HG02588 (cell line): ENCODE results near the gene ZNF783.
"Not testable (repeated sequence)": the region's sequence is repeated elsewhere in the genome, so short reads cannot be mapped to it uniquely, and the experiment has no call there.

ENCODE experiments used
- ATAC-seq: cut with Tn5 transposase; IDR thresholded peaks from one replicate; pipeline ENCODE4 v1.9.1; 2021; ENCODE audit warnings: mild to moderate bottlenecking, moderate library complexity; ENCODE audit not compliant: unreplicated experiment

ZNF783 gene

DNA sequence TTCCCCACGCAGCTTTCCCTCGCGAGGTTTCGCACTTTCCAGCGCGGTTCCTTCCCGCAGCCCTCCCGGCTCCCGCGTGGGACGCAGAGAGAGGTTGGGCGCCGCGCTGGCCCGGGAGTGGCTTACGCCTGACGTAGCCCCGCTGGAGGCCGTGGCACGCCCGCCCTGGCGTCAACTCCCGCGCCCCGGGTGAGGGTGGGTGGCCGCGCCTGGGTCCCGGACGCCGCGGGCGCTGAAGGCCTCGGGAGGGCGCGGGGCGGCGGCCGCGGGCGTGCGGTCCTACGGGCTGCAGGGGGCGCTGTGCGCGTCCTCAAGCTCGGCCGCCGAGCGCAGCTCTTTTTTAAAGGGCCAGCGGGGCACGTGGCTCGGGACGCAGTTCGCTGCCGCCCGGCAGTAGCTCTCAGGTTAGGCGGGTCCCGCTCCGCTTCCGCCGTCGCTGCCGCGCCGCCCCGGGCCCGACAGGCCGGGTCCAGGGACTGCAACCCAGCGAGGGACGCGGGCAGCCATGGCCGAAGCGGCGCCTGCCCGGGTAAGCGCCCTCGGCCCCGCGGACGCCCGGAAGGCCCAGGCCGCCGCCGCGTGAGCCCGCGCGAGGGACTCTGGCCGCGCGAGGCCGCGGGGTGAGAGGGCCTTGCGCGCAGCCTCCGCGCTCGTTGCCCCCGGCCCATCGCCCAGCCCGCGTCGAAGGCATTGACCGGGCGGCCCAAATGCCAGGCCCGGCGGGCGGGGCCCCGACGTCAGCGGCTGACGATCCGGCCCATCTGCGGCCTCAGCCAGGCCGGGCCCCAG, at the start of gene ZNF783:
ZNF783 (plus strand) TSS at position 368 of the 789 bp plus-strand sequence; CDS start at position 506, 138 bp downstream.
- peak; percentile 86 for ATAC-seq

DNA sequence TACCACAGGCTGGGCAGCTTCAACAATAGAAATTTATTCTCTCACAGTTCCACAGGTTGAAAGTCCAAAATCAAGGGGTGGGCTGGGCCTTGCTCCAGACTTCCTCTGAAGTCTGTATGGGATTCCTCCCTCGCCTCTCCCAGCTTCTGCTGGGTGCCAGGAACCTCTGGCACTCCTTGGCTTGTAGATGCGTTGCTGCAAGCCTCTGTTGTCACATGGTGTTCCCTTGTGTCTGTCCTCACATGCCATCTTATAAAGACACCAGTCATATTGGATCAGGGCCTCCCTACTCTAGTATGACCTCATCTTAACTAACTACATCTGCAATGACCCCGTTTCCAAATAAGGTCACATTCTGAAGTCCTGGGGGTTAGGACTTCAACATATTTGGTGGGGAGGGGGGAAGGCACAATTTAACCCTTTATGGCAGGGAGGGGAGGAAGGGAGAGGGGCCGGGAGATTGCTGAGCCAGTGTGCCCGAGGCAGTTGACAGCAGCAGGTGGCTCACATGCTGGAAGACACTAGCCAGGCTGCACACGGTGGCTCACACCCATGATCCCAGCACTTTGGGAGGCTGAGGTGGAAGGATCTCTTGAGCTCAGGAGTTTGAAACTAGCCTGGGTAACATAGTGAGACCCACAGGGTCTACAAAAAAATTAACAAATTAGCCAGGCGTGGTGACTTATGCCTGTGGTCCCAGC, 47.8 kb upstream of the ZNF783 start:
- ATAC-seq, result no peak

DNA sequence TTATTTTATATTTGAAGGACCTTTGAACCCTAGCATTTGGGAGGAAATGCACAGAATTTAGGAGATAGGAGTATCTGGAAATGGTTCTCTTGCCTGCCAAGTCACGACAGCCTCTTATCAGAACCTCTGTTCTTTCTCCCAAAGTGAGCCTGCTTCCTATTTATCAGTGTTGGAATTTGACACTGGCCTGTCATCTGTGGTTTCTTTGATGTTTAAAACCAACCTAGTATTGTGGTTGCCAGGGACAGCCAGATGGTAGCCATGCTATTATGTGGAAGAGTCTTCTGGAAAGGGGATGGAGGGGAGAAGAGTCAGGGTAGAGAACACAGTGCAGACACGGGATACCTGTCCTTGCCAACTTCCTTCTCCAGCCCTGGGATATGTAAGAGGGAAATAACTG, 45.6 kb upstream of the ZNF783 start:
- no peak for ATAC-seq

DNA sequence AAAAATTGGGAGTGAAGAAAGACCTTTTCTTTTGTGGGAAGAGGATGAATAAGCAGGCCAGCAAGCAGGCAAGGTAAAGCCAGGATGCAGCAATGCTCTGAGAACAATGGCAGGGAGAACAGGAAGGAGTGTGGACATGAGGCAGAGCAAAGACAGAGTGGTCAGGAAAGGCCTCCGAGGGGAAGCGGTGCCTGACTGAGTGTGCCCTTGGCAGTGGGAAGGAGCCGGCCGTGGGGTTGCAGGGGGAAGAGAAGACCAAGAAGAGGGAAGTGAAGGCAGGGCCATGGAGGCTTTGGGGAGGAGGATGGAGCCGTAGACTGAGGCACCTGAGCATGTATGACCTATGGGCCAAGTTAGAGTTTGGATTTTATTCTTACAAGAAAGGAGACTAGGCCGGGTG, 44.4 kb upstream of the ZNF783 start:
- no peak for ATAC-seq

DNA sequence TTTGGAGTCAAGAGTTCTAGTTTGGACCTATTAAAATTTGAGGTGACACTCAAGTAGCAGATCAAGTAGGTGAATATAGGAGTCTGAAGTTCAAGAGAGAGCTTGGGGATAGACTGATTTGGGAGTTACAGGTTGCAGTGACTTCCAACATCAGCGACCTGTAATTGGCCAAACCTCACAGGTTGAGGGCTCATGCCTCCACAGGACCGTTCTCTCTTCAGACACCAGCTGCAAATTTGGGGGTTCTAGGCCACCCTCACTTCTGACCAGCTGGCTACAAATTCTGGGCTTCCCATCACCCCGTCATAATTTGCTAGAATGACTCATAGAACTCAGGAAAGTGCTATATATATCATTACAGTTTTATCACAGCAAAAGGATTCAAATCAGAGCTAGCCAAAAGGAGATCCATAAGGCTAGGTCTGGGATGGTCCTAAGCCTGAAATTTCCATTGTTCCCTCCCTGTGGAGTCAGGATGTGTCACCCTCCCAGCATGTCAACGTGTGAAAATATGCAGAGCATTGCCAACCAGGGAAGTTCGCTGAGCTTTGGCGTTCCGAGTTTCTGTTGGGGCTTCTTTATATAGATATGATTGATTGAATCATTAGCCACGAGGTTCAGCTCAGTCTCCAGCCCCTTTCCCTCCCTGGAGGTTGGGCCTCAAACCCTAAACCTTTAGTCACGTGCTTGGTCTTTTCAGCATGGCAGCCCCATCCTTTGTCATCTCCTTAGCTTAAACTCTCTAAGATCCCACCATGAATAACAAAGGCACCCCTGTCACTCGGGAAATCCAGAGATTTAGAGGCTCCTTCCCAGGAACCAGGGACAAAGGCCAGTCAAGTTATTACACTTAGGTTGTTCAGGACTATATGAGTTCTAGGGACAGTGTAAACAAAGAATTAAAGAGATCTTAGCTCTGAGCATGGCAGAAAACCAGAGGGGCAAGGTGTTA, 43.3 kb upstream of the ZNF783 start:
- no peak for ATAC-seq

DNA sequence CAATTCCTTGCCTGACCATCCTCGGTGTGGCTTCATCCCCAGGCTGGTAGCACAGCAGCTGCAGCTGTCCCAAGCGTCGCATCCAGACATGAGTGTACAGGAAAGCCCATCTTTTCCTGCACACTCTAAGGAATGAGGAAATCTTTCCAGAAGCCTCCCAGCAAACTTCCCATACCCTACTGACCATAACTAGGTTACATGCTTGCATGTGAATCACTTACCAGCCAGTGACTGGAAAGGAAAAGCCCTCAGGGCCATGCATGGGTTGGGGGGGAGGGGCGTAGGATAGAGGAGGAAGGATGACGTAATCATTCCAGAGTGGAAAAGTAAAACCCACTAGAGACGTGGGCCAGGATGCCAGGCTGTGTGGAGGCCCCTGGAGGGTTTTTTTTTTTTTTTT, 41.5 kb upstream of the ZNF783 start:
- no peak for ATAC-seq

DNA sequence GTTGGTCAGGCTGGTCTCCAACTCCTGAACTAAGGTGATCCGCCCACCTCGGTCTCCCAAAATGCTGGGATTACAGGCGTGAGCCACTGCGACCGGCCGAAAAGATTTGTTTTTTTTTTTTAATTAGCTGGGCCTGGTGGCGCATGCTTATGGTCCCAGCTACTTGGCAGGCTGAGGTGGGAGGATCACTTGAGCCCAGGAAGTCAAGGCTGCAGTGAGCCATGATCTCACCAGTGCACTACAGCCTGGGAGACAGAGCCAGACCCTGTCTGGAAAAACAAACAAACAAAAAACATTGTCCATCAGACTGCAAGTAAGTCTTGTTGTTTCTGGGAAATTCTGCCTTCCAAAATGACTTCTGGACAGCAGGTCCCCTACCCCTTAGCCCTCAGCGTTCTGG, 38.8 kb upstream of the ZNF783 start:
- ATAC-seq, result no peak

DNA sequence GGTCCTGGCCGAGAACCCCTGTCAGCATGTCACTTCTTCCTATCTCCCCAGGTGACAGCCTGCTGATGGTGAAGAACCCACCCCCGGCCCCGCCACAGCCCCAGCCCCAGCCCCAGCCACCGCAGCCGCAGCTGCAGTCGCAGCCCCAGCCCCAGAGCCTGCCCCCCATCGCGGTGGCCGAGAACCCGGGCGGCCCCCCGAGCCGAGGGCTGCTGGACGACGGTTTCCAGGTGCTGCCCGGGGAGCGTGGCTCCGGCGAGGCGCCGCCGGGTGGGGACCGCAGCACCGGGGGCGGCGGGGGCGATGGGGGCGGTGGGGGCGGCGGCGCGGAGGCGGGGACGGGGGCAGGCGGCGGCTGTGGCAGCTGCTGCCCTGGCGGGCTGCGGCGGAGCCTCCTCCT, 38.2 kb upstream of the ZNF783 start:
- ATAC-seq, result no peak

DNA sequence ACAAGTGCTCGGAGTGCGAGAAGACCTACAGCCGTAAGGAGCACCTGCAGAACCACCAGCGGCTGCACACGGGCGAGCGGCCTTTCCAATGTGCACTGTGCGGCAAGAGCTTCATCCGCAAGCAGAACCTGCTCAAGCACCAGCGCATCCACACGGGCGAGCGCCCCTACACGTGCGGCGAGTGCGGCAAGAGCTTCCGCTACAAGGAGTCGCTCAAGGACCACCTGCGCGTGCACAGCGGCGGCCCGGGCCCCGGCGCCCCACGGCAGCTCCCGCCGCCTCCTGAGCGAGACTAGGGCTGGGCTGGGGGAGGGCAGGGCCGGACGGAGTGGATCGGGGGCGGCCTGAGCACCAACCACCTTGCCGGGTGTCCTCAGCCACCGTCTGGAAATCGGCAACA, 37.6 kb upstream of the ZNF783 start:
- ATAC-seq, result no peak

DNA sequence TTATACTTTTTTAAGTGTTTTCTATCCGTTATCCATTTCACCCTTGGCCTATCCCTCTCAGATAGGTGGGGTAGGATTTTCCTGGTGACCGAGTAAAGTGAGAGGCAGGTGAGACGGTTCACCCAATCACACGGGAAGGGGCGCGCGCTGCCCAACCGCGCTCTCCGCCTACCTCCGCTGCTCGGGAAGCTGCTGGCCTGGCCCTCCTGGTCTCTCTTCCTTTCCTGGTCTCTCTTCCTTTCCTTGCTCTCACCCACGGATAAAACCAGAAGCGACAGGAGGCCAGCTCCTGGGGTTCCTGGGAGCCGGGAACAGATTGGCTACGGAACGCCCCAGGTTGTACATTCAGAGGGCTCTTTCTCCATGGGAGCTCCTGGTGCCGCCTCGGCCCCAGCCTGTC, 36.9 kb upstream of the ZNF783 start:
- ATAC-seq, result no peak

DNA sequence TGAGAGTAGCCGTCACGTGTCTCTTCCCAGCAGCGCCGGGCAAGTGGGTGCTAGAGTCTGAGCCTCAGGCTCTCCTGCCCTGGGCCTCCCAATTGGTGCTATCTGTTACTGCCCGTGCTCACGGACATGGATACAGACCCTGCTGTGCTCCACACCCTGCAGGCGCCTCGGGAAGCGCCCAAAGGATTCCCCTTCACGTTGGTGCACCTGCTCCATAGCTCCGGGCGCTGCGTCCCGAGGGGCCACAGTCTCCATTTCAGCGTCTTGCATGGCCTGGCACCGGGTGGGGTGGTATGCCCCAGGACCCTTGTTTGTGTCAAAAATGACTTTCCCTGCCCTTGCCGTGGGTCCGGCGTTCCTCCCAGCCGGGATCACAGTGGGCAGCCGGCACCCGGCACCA, 36.3 kb upstream of the ZNF783 start:
- no peak for ATAC-seq

DNA sequence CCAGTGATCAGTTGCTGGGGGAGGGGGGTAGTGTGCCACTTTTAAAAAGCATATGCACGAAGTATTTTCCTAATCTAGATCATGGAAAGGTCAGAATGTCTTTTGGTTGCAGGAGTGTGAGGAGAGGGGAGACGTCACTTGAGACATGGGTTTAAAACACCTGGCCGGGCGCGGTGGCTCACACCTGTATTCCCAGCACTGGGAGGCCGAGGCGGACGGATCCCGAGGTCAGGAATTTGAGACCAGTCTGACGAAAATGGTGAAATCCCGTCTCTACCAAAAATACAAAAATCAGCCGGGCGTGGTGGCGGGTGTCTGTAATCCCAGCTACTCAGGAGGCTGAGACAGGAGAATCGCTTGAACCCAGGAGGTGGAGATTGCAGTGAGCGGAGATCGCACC, 35.6 kb upstream of the ZNF783 start:
- ATAC-seq, result not testable (repeated sequence)

DNA sequence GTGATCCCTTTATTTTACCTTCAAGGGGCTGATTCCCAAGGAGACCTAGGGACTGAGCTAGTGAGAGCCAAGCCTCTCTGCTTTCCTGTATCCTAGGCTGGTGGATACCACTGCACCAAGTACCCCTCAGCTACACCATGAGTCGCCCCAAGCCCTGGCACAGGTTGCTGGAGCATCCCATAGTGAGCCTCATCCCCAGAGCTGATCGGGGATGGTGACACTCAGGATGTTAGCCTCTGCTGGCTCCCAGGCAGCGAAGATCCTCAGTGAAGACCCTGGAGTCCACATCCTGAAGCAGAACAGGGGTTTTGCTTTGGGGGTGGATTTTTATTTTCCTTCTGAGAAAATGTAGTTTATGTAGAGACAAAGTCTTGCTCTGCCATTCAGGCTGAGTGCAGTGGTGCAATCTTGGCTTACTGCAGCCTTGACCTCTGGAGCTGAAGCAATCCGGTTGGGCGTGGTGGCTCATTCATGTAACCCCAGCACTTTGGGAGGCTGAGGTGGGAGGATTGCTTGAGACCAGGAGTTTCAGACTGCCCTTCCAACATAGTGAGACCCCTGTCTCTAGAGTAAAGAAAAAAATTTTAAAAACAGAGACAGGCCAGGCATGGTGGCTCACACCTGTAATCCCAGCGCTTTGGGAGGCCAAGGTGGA, 35.0 kb upstream of the ZNF783 start:
- no peak for ATAC-seq

DNA sequence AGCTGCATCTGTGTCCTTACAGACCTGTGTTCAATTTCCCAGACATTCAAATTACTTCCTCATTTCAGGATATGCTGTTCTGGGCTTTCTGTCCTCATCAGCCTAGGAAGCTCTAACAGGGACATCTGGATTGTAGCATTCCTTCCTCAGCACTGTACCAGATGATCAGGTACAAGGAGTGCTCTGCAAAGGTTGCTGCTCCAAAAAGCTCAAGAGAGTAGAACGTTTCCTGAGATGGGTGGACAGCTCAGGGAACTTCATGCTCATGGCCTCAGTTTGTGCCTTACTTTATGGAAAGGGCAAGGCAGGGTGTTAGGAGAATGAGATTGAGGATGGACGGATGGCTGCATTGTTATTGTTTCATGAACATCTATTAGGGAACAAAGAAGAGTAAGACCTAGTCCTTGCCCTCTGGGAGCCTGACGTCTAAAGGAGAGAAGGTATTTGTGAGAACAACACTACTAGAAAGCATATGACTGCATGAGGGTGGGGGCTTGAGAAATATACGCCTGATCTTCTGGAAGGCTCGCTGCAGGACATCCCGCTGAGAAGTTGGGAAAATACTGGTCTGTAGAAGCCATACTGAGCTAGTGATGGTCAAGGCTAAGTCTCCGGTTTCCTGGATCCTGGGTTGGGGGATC, 33.0 kb upstream of the ZNF783 start:
- ATAC-seq, result no peak

DNA sequence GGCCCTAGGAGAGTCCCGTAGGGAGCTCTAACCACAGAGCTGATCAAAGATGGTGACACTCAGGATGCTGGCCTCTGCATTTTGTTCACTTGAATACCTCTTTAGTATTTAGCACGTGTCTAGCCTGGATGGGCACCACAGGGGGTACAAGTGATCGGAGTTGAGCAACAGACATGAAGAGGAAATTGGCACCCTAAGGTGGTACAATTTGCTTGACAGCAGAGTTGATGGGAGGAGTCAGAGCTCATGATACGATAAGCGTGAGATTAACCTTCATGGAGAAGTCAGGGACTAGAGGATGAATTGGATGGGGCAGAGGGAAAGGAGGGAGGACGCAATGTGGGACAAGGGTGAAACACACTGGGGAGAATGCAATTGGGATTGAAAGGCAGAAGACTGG, 32.5 kb upstream of the ZNF783 start:
- no peak for ATAC-seq

DNA sequence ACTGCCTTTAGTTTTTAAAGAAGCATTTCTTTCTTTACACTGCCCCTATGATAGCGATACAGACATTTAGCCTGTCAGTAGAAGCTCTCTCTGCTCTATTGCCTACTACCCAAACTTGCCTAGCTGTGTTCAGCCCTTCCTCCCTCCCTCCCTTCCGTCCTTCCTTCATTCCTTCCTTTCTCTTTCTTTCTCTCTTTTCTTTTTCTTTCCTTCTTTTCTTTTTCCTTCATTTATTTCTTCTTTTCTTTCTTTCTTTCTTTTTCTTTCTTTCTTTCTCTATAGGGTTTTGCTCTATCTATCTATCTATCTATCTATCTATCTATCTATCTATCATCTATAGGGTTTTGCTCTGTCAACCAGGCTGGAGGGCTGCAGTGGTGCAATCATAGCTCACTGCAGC, 29.6 kb upstream of the ZNF783 start:
- ATAC-seq, result no peak

DNA sequence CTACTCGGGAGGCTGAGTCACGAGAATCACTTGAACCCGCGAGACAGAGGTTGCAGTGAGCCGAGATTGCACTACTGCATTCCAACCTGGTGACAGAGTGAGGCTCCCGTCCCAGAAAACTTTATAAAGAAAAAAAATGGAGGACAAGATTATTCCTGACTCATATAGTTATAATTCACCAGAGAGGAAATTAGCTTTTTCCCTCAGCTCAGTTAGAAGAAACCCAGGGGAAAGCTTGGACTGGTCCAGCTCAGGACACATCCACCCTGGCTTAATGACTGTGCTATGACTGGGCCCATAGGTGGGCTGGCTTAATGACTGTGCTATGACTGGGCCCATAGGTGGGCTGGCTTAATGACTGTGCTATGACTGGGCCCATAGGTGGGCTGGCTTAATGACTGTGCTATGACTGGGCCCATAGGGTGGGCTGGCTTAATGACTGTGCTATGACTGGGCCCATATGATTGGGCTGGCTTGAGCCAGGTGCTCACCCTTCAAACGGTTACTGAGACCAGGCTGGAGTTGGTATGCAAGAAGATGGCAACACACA, 28.3 kb upstream of the ZNF783 start:
- ATAC-seq, result not testable (repeated sequence)

DNA sequence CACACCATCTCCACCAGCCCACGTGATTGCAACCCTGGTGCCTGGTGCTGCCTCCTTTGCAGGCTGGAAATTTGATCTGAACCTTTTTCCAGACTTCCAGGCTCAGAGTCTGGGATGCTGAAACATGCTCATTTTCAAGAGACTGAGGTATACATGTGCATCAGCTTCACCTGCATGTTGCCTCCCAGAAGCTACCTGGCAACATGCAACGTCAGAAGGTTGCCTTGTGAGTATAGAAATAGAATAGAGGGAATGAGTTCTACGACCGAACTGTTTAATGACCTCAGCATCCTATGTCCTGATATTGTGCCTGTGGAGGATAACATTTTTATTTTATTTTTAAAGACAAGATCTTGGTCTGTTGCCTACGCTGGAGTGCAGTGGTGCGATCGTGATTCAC, 24.5 kb upstream of the ZNF783 start:
- ATAC-seq, result no peak

DNA sequence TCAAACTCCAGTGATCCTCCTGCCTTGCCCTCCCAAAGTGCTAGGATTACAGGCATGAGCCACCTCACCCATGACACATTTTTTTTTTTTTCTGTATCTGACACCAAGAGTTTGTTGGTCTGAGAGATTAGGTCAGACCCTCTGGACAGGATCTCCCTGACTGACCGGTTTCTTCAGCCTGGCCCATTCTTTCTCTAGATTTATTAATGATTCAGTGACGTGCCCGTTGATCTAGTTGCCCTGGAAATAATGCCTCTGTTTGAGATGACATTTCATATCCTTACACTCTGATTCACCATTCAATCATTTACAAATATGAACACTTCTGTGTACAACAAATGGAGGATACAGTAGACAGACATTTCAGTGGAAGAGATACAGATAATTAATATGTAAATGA, 23.9 kb upstream of the ZNF783 start:
- ATAC-seq, result no peak
